WI38 (cell line): ENCODE results near the gene MAP7D2.
"Not testable (repeated sequence)": the region's sequence is repeated elsewhere in the genome, so short reads cannot be mapped to it uniquely, and the experiment has no call there.

ENCODE experiments used
- H3K4me3 ChIP-seq: 2 replicates; pipeline ENCODE4 v1.5.1; 2011; ENCODE audit warnings: low read depth, mild to moderate bottlenecking, control low read depth, low read length
- CTCF ChIP-seq: IDR thresholded peaks from 2 replicates; pipeline ENCODE4 v1.5.1; 2012; ENCODE audit warnings: low read depth, mild to moderate bottlenecking, control low read depth, low read length

MAP7D2 gene

DNA sequence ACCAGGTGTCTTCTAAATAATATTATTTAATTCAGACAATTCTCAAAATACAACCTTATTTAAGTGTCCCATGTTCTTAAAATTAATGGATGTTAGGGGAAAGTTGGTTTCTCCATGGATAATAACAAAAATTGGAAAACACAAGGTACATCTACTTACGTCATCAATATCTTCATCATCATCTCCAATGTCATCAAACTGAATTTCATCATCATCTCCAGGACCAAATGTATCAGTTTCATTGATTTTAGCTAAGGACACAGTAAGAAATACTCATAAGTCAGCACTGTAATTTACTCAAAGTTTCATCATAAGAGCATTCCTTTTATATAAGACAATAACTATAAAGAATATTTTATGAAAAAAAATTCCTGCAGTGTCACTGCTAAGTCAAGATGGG lies 13.7 kb upstream of the MAP7D2 start:
- H3K4me3 ChIP-seq = no peak overlapping the region
- TF ChIP-seq CTCF = no peak

DNA sequence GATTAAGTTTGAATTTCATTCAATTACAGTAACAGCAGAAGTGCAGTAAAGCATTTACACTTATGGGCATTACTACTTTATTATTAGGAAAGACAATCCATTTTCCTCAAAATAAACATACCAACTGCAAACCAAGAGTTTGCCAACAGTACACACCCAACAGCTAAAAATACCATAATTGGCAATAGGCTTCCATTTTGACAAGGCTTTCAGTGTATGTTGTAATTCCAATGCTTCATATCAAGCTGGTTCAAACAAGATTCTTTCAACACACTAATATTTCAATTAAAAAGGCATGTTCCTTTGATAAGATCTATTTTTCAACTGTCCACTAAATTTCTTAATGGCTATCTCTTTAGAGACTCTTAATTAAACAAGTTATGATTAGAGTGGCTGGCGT lies 12.8 kb upstream of the MAP7D2 start:
- H3K4me3 ChIP-seq = no peak overlapping the region
- no peak for TF ChIP-seq CTCF

DNA sequence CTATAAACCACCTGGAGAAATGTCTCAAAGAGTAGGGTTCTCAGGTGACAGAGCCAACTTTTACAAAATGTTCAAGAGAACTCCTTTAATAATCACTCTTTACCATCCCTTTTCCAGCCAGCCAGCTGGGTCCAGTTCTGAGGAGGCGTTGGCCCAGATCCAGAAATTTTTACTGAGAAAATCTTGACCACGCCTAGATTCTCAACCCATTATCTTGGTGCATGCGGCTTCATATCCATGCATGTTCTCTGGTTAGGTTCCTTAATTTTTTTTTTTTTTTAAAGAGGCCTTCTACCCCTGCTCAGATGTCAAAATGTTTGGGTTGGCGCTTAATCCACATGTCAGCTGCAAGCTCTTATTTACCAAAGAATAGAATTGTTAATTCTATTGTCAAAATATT lies 12.0 kb upstream of the MAP7D2 start:
- no peak for TF ChIP-seq CTCF
- H3K4me3 ChIP-seq = no peak overlapping the region

DNA sequence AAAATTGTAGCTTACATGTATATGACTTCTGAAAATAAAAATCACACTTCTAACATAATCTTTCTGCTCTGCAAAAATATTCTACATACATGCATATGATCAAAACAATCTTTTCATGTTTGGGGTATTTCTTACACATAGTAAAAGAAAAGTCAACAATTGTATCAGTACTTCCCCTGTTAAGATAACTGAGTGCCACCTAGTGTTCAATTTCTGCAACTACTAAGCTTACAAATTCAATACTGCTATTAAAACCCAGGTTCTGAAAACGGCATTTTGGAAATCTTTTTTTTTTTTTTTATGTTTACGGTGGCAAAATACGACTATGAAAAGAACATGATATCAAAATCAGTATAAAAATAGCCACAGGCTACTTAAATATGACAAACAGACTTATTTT lies 10.7 kb upstream of the MAP7D2 start:
- H3K4me3 ChIP-seq = not testable (repeated sequence)

GRCh38 chrX:20126833-20127232 lies 10.1 kb upstream of the MAP7D2 start:
- H3K4me3 ChIP-seq = not testable (repeated sequence)

DNA sequence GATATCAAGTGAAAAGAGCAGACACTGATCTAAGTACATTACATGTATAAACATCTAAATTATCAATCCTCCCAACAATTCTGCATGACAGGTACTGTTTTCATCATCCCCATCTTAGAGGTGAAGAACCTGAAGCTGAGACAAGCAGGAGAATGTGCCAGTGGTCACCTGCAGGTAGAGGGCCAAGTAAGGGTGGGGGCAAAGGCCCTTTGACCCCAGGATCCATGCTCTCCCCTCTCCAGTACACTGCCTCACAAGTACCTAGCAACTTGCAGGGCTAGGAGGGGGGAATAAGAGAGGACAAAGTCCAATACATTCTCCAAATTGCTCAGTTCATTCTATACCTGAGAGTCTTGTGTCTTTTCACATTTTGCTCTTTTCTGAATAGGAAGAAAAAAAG lies 8.3 kb upstream of the MAP7D2 start:
- no peak overlapping the region for H3K4me3 ChIP-seq
- no peak for TF ChIP-seq CTCF

GRCh38 chrX:20118065-20118824 lies 1.5 kb upstream of the MAP7D2 start:
- H3K4me3 ChIP-seq = no peak overlapping the region
- no peak for TF ChIP-seq CTCF

- peak overlapping the region; percentile 8 for H3K4me3 ChIP-seq
- no peak for TF ChIP-seq CTCF
Measured at GRCh38 chrX:20116087-20116576, 575 bp downstream of the MAP7D2 start.
